DMS114 treated with DMSO at 0.1 percent for 48 hours (cell line): ENCODE data around the gene BLOC1S6.

ENCODE experiments used
- DNase-seq: peaks from one replicate; lab custom pipeline; 2025; ENCODE audit not compliant: unreplicated experiment; lab: John Stamatoyannopoulos, UW

The BLOC1S6 gene

GRCh38 chr15:45587863-45588170, 638 bp downstream of the BLOC1S6 start:
- no peak for DNase-seq

DNA sequence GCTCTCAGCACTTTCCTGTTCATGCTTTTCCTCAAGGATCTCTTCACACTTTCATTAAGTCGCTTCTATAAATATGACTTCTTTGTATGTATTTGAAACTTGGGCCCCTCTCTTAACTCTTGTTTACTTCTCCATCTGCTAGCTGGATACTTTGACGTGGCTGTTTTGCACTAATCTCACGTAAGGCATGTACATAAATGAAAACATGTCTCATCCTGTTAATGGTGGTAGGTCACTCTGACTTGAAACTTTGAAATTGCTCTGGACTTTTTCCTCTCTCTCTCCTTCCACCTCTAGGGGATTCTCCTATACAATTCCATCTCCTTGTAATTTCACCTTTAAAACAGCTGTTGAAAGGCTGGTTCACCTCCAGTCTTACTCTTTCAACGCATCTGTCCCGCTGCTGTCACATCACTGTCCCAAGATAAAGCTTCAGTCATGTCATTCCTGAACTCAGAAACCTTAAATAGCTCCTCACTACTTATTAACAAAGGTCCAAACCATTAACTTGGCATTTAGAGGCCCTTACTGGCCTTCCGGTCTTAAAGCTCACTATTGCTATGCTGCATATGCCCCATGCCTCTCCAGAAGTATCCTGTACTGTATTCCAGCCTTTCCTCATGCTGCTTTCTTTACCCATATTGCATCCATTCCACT, 1.2 kb downstream of the BLOC1S6 start:
- DNase-seq: peak; percentile 7

DNA sequence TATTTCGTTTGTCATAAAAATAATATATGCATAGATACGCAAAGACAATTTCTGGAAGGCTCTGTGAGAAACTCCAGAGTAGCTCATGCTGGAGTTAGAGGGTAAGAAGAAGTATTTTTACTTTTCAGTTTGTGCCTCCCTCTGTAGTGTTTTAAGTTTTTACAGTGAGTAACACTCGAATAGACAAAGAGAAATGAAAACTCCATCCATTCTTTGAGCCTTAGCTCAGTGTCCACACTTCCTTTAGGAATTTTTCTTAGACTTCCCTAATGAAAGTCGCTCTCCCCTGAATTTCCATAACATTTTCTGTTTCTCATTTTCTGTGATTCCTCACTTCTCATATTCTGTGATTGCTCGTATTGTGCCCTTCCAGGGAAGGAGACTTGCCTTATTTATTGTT, 2.1 kb downstream of the BLOC1S6 start:
- DNase-seq: no peak

GRCh38 chr15:45594319-45594718, 7.1 kb downstream of the BLOC1S6 start:
- no peak for DNase-seq

GRCh38 chr15:45594835-45595530, 7.8 kb downstream of the BLOC1S6 start:
- DNase-seq: no peak

DNA sequence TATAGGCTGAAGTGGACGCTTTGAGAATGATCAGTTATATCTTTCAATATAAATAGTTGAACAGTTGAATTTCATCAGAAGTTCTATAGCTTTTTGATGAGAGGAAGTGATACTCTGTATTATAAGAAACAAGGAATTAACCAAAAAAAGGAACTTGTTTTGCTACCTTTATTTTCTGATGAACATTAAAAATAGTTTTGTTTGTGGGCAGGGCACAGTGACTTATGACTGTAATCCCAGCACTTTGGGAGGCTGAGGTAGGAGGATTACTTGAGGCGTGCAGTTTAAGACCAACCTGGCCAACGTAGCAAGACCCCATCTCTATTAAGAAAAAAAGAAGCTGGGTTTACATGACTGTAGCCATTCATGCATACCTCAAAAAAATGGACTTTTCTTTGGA, 16.7 kb downstream of the BLOC1S6 start:
- DNase-seq: no peak

DNA sequence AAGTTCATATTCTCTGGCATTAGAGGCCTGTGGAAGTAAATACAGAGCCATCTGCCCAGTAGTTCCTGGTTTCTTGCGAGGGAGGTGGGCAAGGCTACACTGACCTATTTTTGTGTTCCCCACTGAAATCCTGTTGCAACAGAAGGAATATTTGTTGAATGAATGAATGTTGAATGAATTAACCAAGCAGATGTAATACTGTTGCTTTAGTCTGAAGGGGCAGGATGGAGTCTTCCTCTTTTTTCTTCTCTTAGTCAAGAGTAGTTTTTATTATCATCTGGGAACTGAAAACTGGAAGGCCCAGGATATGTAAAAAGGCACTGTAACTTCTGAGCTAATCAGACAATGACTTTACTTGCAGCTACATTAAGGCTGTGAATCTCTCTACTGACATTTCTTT, 17.1 kb downstream of the BLOC1S6 start:
- no peak for DNase-seq

- no peak for DNase-seq
Measured at GRCh38 chr15:45606413-45606812, 19.2 kb downstream of the BLOC1S6 start.

DNA sequence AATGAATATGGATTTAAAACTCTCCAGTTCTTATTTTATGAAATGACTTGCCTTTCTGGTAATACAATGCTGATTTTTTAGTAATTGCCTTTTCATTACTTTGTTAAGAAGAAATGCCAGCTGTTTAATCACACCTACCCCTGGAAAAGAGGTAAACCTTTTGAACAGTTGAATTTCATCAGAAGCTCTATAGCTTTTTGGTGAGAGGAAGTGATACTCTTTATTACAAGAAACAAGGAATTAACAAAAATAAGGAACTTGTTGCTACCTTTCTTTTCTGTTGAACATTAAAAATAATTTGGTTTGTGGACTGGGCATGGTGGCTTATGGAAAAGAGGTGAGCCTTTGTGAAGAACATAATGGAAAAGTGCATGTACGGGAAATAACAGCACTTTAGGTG, 19.7 kb downstream of the BLOC1S6 start:
- no peak for DNase-seq

GRCh38 chr15:45611305-45611704, 24.1 kb downstream of the BLOC1S6 start:
- peak; percentile 41 for DNase-seq

DNA sequence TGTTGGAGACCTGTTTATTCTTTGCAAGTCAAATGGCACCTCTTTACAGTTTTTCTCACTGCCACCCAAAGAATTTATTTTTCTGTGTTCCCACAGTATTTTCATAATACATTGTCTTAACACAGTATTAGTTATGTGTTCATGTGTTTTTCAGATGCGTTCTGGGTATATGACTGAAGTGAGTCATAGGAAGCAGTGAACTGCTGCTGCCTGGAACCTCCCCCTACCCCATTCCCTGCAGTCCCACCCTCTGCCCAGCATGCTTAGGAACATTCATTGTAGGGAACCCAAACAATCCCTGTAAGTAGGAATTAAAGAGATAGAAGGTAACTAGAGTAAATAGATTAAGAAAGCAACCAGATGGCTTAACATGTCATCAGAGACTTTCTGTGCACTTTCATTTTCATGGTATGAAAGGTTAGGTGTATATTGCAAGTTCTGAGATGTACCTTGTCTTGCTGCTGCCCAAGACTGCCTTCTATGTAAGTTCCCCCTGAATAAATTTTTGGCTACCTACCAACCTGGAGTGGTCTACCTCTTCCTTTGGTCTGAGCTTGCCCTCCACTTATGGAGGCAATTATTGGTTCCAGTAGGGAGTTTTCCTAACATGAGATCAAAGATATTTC, 25.7 kb downstream of the BLOC1S6 start:
- no peak for DNase-seq

DNA sequence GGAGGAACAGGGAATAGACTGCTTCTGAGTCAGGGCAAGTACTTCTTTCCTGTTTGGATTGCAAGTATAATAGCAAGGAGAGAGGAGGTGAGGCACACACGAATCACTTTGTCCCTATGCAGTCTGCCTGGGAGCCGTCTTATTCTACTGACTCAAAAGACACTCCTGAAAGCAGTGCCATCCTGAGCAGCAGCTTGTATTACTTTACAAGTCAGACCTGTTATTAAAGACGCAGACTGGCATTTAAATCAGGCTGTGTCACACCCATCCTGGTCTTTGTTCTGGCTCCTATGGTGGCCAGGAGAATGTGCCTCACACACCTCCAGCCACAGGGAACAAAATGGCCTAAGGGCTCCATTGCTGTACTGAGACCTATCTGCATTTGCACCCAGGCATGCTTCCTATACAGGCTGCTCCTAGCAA, 29.7 kb downstream of the BLOC1S6 start:
- no peak for DNase-seq

- DNase-seq: no peak
Measured at GRCh38 chr15:45618813-45619212, 31.6 kb downstream of the BLOC1S6 start.

GRCh38 chr15:45628136-45628535, 41.0 kb downstream of the BLOC1S6 start:
- no peak for DNase-seq

DNA sequence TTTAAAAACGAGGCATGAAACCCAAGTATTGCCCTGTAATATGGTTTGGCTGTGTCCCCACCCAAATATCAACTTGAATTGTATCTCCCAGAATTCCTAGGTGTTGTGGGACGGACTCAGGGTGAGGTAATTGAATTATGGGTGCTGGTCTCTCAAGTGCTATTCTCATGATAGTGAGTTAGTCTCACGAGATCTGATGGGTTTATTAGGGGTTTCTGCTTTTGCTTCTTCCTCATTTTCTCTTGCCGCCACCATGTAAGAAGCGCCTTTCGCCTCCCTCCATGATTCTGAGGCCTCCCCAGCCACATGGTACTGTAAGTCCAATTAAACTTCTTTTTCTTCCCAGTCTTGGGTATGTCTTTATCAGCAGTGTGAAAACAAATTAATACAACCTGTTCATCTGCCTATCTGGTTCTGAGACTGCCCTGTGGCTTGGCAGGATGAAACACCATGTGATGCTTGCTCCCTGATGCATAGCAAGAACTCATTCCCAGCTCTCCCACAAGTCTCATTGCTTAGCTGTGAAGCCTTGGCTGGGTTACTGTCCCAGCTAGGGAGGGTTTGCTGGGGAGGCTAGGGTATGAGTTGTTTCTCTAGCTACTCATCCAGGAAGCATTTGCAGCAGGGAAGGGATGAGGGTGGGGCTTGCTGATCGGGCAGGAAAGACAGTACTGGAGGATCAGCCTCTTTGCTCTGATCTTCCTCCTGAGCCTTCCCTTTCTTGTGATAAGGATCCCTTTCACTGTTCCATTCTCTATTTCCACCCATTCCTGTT, 43.9 kb downstream of the BLOC1S6 start:
- DNase-seq: no peak

- DNase-seq: no peak
Measured at GRCh38 chr15:45631776-45632175, 44.6 kb downstream of the BLOC1S6 start.

DNA sequence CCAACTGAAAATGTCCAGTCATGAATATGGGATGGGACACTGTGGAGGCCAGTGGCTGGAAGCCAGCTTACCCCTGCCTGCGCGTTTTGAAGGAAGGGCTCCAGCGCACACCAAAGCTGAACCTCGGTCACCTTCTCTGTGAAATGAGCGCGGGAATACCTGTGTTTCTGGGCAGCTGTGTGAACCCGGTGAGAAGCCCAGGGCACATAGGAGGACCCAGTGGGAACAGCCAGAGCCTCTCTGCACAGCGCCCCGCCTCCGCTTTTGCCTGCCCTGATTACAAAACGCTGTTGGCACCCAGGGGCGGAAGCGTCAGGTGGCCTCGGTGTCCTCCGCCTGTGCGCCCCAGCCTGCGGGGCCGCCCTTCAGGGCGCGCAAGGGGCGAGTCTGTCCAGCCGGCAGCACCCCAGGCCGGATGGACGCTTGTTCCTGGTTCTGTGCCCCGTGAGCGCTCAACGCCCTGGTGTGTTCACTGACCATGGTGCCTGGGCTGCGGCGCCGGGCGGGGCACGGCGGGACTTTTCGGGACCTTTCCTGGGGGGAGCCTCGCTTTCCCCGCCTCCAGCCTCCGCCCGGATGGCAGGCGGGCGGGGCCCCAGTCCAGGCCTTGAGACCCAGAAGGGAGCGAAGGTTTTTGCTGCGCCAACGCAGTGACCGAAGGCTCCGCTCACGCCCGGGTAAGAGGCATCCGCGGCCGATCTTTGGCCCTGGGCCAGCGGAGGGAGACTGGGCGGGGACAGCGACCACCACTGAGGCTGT, 47.4 kb downstream of the BLOC1S6 start, which contains the start of gene SQOR:
SQOR (plus strand) TSS at position 598 of the 759 bp plus-strand sequence. CDS start 23,895 bp downstream, outside the sequence.
- peak; percentile 16 for DNase-seq

DNA sequence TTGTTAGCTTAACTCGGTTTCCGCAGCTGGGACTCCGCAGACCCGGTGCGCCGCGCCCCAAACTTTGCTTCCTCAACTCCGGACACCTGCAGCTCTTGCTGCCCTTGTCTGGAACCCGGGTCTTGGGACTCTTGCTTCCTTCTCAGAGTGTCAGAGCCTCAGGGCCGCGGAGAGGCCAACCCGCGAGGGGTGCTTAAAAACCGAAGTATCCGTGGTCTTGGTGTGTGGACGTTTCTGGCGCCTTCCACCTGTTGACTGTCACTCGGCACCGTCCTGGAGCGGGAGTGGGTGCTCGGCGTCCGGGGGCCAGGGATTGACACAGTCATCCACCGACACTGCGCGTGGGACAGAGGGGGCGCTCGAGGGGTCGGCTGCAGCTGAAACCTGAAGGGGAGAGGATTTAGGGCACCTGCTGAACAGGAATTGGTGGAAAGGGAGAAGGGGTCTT, 48.0 kb downstream of the BLOC1S6 start:
- DNase-seq: no peak

GRCh38 chr15:45635763-45636292, 48.6 kb downstream of the BLOC1S6 start:
- DNase-seq: no peak

- no peak for DNase-seq
Measured at GRCh38 chr15:45637141-45637540, 50.0 kb downstream of the BLOC1S6 start.
